Smooth muscle cell (in vitro differentiated cells): Measurements from ENCODE around the gene FMO2. TPM values are rescaled to one million over a fixed set of nuclear protein-coding genes. Genes with fewer than 3 reads are reported as not detected.

ENCODE experiments used
- DNase-seq: peaks from one replicate; lab custom pipeline; 2025; ENCODE audit not compliant: unreplicated experiment; lab: John Stamatoyannopoulos, UW
- H2AFZ ChIP-seq: fragments of 200-600 bp; sonication (generic); 2 replicates; pipeline ENCODE4 v1.6.0; 2016; ENCODE audit warnings: antibody characterized with exemption, low read depth, mild to moderate bottlenecking
- H3F3A ChIP-seq: fragments of 200-600 bp; sonication (generic); 2 replicates; pipeline ENCODE4 v1.6.0; 2017; ENCODE audit warnings: antibody characterized with exemption, low read depth
- H3K27ac ChIP-seq: fragments of 200-600 bp; sonication (generic); 2 replicates; pipeline ENCODE4 v1.5.1; 2016; ENCODE audit warnings: low read depth, mild to moderate bottlenecking
- H3K27me3 ChIP-seq: fragments of 200-600 bp; sonication (generic); 2 replicates; pipeline ENCODE4 v1.6.1; 2016; ENCODE audit warnings: low read depth, mild to moderate bottlenecking
- H3K36me3 ChIP-seq: fragments of 200-600 bp; sonication (generic); 2 replicates; pipeline ENCODE4 v1.5.1; 2016; ENCODE audit warnings: low read depth
- H3K4me1 ChIP-seq: fragments of 200-600 bp; sonication (generic); 2 replicates; pipeline ENCODE4 v1.5.1; 2016; ENCODE audit warnings: low read depth
- H3K4me2 ChIP-seq: fragments of 200-600 bp; sonication (generic); 2 replicates; pipeline ENCODE4 v1.6.0; 2016; ENCODE audit warnings: mild to moderate bottlenecking
- H3K4me3 ChIP-seq: fragments of 200-600 bp; sonication (generic); 2 replicates; pipeline ENCODE4 v1.5.1; 2016; ENCODE audit warnings: mild to moderate bottlenecking
- H3K79me2 ChIP-seq: fragments of 200-600 bp; sonication (generic); 2 replicates; pipeline ENCODE4 v1.6.0; 2016; ENCODE audit warnings: low read depth, mild to moderate bottlenecking
- H3K9ac ChIP-seq: fragments of 200-600 bp; sonication (generic); 2 replicates; pipeline ENCODE4 v1.6.0; 2016; ENCODE audit warnings: low read depth
- H3K9me3 ChIP-seq: fragments of 200-600 bp; sonication (generic); replicated peaks from 2 replicates; pipeline ENCODE4 v1.5.1; 2016; ENCODE audit warnings: low read depth
- H4K20me1 ChIP-seq: fragments of 200-600 bp; sonication (generic); 2 replicates; pipeline ENCODE4 v1.6.0; 2016; ENCODE audit warnings: low read depth
- WGBS: methylation state at CpG from one replicate; pipeline ENCODE4 v1.1.7; 2016; ENCODE audit warnings: low lambda C conversion rate; 5-methylcytosine and 5-hydroxymethylcytosine counted together
- polyA plus RNA-seq: library from polyadenylated mRNA; unstranded; fragments of >200 nt; fragmentation: Nextera tagmentation; extraction: Ambion mirVana; gene quantifications from 2 replicates; pipeline ENCODE4 v1.2.1, GENCODE V29; 2016
- total RNA-seq: library from RNA; depleted of rRNA; stranded (reverse); fragments of >200 nt; gene quantifications from 2 replicates; pipeline ENCODE4 v1.2.3, GENCODE V29; 2014
- TF ChIP-seq, protein P1 (sequence below): fragments of 200-600 bp; sonication (generic); IDR thresholded peaks from 2 replicates; pipeline ENCODE4 v1.5.1; 2017; ENCODE audit warnings: borderline replicate concordance, mild to moderate bottlenecking, antibody characterized with exemption; ENCODE audit not compliant: insufficient read depth, poor library complexity, severe bottlenecking

Gene FMO2
- total and polyA plus RNA-seq, 2 experiments from 2014 or later = not detected

DNA sequence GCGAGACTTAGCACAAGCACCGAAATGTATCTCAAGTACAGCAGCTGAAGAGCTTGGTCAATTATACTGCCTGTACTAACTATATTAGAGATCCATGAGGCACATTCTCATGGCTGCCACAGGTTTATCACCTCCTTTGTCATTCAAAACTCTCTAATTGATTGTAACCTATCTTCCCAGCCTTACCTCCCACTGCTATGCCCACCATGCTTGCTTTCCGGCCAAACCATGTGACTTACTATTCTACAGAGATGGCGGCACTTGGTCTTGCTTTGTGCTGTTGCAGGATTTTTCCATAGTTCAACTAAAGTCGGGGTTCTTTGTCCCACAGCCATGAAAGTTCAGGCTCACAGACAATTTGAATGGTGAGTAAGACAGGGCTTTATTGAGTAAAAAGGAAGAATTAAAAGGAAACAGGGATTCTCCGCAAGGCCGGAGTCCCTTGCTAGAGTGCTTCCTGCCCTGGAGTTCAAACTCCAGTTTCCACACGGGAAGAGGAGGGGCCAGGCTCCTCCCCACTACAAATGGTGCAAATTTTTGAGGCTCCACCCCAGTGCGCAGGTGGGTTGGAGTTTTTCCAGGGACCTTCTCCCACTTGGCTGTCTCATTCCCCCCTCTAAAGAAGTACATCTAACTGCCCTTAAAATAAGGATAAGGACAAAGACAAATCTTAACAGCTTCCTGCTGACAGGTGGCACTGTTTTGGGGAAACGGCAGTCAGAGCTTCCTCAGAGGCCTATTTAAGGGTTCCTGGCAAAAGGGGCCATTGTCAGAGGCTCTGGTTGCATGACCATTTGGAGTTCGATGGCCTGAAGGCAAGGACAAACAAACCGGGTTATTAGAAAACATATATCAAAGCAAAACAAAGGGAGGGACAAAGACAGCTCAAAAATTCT is 28.7 kb downstream of the FMO2 start:
- no peak for DNase-seq
- TF ChIP-seq, protein P1, sequence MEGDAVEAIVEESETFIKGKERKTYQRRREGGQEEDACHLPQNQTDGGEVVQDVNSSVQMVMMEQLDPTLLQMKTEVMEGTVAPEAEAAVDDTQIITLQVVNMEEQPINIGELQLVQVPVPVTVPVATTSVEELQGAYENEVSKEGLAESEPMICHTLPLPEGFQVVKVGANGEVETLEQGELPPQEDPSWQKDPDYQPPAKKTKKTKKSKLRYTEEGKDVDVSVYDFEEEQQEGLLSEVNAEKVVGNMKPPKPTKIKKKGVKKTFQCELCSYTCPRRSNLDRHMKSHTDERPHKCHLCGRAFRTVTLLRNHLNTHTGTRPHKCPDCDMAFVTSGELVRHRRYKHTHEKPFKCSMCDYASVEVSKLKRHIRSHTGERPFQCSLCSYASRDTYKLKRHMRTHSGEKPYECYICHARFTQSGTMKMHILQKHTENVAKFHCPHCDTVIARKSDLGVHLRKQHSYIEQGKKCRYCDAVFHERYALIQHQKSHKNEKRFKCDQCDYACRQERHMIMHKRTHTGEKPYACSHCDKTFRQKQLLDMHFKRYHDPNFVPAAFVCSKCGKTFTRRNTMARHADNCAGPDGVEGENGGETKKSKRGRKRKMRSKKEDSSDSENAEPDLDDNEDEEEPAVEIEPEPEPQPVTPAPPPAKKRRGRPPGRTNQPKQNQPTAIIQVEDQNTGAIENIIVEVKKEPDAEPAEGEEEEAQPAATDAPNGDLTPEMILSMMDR = no peak
- H3K4me1 ChIP-seq = peaks cover 46% of the 10 kb centered on the region
- no peaks in the 10 kb centered on the region for H3F3A ChIP-seq
- no peak overlapping the region for H3K27ac ChIP-seq
- H4K20me1 ChIP-seq = no peaks in the 10 kb centered on the region
- no peaks in the 10 kb centered on the region for H3K36me3 ChIP-seq
- no peak overlapping the region for H2AFZ ChIP-seq
- no peaks in the 10 kb centered on the region for H3K27me3 ChIP-seq
- H3K4me2 ChIP-seq = no peak overlapping the region
- H3K9me3 ChIP-seq = no peaks in the 10 kb centered on the region
- WGBS = 90% methylated on average over 12 of the region's 12 CpGs
- H3K4me3 ChIP-seq = no peak overlapping the region
- no peaks in the 10 kb centered on the region for H3K79me2 ChIP-seq
- H3K9ac ChIP-seq = no peak overlapping the region

DNA sequence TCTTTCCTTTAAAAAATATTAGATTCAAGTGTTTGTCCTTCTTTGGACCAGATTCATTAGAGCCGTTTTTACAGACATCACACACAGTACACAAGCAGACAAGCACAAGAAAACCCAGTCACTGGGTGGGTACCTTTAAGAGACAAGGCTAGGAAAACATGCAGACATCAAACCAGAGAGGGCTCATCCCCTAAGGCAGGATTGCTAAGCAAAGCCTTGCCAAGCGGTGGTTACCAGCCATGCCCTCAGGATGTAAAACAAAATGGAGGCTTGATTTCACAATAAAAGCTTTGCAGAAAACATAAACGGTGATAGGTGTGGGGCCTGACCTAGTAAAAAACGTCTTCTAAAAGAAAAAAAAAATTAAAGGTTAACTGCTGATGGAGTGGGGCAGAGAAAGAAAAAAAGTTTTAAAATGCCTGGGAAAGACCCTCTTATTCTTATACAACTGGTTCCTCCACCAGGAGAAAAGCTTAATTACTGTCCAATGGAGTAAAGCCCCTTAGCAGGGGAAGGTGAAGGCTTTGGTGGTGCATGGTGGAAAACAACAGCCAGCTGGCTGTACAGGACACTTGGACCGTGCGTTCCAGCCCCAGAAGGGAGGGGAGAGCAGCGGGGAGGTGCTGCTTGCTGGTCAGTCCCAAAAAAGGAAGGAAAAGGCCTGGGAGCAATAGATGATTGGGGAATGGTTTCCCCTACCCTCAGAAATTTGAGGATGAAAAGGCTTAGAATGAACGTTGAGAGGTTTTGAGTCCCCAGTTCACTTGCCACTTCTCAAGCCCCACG is 32.8 kb downstream of the FMO2 start:
- H3K4me3 ChIP-seq = no peak overlapping the region
- no peak overlapping the region for H3K4me2 ChIP-seq
- H3K79me2 ChIP-seq = no peaks in the 10 kb centered on the region
- DNase-seq = no peak
- H2AFZ ChIP-seq = peak overlapping the region; percentile 32
- H3K27ac ChIP-seq = no peak overlapping the region
- no peaks in the 10 kb centered on the region for H3K9me3 ChIP-seq
- no peaks in the 10 kb centered on the region for H3K27me3 ChIP-seq
- H3F3A ChIP-seq = peaks cover 8% of the 10 kb centered on the region
- H4K20me1 ChIP-seq = no peaks in the 10 kb centered on the region
- H3K9ac ChIP-seq = no peak overlapping the region
- TF ChIP-seq, protein P1 = no peak
- H3K4me1 ChIP-seq = peaks cover 46% of the 10 kb centered on the region
- no peaks in the 10 kb centered on the region for H3K36me3 ChIP-seq
- 81% methylated on average over 9 of the region's 9 CpGs for WGBS

DNA sequence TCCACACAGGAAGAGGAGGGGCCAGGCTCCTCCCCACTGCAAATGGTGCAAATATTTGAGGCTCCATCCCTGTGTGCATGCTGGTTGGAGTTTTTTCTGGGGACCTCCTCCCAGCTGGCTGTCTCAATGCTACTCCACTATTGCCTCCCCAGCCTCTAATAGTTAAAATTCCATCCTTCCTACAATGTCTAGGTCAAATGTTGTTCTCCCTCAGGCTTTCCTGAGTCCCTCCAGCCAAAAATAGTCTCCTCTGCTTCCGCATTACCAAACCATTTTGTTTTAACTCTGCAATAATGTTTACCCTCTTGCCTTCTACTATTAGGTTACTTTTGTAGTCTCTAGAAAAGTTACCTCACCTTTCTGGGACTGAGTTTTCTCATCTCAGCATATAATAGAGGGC is 33.6 kb downstream of the FMO2 start:
- Histone ChIP-seq H3K4me3 (no peak overlapping the region), H3F3A (peaks cover 8% of the 10 kb centered on the region), H3K79me2 (no peaks in the 10 kb centered on the region), H2AFZ (no peak overlapping the region), H3K4me1 (peaks cover 48% of the 10 kb centered on the region), H3K27me3 (no peaks in the 10 kb centered on the region), H4K20me1 (no peaks in the 10 kb centered on the region), H3K9me3 (no peaks in the 10 kb centered on the region), H3K4me2 (peak overlapping the region; percentile 39), H3K27ac (no peak overlapping the region), H3K36me3 (no peaks in the 10 kb centered on the region), H3K9ac (no peak overlapping the region)
- WGBS = 46% methylated on average over 1 of the region's 1 CpG
- DNase-seq = no peak
- TF ChIP-seq, protein P1 = no peak
